GM18858 (cell line): ENCODE results near the gene ACAD10.
"Not testable (repeated sequence)": the region's sequence is repeated elsewhere in the genome, so short reads cannot be mapped to it uniquely, and the experiment has no call there.

ENCODE experiments used
- ATAC-seq: cut with Tn5 transposase; IDR thresholded peaks from one replicate; pipeline ENCODE4 v1.9.1; 2021; ENCODE audit not compliant: unreplicated experiment

The ACAD10 gene

GRCh38 chr12:111748151-111748672 is 62.4 kb downstream of the ACAD10 start:
- no peak for ATAC-seq

GRCh38 chr12:111748867-111749266 is 63.0 kb downstream of the ACAD10 start:
- ATAC-seq, result no peak

DNA sequence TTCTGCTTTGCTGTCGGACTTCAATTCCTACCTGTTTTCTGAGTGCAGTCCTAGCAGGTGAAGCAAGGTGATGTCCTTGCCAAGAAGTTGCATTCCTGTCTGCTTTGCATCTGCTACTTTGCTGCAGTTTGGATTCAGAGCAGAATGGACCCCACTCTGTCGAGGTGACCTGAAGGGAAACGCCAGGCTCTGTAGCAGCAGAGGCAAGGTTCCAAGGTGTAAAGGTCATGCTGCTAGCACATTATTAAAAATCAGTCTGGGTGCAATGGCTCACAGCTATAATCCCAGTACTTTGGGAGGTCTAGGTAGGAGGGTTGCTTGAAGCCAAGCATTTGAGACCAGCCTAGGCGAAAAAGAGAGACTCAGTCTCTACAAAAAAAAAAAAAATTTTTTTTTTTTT is 63.5 kb downstream of the ACAD10 start:
- ATAC-seq, result no peak

DNA sequence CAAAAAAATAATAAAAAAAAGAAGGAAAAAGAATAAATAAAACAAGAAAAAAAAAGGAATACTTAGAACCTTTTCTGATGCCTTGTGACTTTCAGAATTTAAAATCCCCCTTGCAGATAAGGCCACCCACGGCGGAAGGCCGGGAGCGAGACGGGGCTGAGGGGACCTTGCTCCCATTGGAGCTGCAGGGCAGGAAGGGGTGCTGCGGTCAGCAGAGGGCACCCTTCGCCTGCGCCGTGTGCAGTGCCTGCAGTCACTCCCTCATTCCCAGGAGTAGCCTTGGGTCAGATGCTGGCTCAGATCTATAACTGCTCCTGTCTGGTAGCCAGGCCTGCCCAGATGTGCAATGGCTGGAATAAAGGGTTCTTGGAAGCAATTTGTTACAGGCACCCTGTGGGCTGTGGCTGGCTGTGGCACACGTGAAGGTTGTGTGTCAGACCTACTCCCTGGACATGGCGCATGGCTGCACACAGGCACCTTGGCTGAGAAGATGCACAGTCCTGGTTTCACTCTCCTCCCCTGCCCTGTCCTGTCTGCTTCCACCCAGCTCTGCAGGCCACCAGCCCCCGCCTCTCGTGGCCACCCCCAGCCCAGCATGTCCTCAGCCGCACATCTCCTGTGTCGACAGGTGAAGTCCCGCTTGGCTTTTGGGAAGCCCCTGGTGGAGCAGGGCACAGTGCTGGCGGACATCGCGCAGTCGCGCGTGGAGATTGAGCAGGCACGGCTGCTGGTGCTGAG is 67.5 kb downstream of the ACAD10 start:
- no peak for ATAC-seq

DNA sequence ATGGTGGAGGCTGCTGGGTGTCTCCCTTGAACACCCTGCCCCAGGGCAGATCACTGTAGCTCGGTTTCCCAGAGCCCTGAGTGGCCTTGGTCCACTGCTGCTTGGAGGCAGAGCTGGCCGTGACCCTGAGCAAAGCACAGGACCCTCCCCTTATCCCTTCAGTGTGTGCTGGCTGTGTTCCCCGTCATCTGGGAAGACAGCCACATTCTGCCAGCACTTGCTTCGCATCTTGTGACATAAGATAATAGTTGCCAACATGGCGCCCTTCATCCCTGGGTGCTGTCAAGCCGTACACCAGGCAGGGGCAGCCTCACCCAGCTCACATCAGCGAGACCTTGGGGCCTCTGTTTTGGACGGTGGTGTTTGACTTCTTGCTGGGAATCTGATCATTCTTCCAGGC is 68.8 kb downstream of the ACAD10 start:
- no peak for ATAC-seq

DNA sequence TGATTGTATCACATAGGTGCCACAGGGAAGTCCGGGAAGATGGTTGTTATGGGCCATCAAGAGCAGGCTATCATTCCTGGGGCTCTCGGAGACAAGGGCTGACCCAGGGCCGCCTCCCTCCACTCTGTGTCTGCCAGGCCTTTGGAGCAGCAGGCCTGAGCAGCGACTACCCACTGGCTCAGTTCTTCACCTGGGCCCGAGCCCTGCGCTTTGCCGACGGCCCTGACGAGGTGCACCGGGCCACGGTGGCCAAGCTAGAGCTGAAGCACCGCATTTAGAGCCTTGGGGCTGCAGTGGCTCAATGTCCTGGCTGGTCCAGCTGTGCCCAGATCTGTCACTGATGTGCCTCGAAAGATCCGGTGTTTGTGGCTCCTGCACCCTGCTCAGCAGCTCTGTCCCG is 70.3 kb downstream of the ACAD10 start:
- ATAC-seq, result no peak

DNA sequence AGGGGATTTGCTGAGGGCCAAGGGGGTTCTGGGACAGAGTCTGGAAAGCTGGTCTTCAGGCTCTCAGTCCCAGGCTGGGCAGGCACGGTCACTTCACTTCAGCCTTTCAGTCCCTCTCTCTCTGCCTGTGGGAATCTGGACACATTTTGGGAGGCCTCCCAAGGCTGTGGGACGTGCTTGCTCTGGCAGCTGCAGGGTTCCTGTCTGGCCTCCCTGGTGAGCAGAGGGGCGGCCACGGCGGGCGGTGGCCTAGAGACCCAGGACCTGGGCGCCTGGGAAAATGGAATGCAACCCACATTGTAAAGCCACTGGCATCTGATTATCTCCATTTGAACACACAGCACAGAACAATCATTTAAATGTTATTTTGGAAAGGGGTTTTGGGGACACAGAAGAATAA is 70.8 kb downstream of the ACAD10 start:
- no peak for ATAC-seq

DNA sequence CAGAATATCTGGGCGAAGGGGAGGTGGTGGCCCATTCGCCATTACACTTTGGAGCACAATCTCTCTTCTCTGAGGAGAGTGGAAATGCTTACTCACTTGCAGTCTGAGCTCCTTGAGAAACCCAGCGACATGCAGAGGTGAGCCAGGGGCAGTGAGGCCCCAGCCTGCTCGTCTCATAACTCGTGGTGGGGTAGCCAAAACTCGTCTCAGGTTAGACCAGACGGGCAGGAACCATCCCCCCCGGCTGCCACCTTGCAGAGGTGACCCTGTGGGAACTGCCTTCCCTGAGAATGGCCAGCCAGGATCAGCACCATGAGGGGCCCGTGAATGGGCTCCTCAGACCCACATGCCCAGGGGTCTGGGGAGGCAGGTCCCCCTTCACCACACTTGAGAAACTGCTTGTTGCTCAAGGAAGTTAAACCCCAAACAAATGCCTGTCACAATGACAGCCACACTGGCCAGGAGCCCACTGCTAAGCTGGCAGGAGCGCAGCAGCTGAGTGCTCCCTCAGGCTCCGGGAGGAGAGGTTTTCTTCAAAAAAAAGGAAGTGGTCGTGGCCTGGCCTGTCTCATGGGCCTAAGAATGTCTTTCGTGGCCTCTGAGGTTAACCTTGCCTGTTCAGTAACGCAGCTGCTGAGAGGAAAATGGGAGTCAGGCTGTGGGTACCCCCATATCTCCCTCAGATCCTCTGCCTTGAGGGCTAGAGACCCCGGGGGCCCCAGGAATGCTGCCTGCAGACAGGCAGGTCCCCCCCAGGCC is 71.7 kb downstream of the ACAD10 start:
- ATAC-seq, result no peak

- no peak for ATAC-seq
These were observed 72.3 kb downstream of the ACAD10 start for GRCh38 chr12:111758120-111758561.

- ATAC-seq, result no peak
These were observed 73.4 kb downstream of the ACAD10 start for GRCh38 chr12:111759271-111759670.

DNA sequence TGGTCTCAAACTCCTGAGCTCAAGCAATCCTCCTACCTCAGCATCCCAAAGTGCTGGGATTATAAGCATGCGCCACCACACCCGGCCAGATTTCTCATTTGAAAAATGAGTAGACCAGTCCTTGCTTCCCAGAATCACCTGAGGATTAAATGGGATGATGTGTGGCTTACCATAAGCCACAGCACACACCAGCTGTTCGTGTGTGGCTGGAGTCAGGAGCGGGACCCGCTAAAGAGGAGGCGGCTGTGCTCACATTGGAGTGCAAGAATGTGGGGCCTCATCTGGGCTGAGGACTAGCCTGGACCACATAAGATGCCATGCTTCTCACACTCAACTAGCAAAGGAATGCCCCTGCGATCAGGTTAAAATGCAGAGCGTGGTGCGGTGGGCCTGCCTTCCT is 74.1 kb downstream of the ACAD10 start:
- no peak for ATAC-seq

- no peak for ATAC-seq
These were observed 75.2 kb downstream of the ACAD10 start for GRCh38 chr12:111761099-111761498.

- peak; percentile 37 for ATAC-seq
These were observed 75.9 kb downstream of the ACAD10 start for GRCh38 chr12:111761706-111762105.

GRCh38 chr12:111763552-111763951 is 77.7 kb downstream of the ACAD10 start:
- not testable (repeated sequence) for ATAC-seq

- ATAC-seq, result no peak
These were observed 78.4 kb downstream of the ACAD10 start for GRCh38 chr12:111764120-111764821.

DNA sequence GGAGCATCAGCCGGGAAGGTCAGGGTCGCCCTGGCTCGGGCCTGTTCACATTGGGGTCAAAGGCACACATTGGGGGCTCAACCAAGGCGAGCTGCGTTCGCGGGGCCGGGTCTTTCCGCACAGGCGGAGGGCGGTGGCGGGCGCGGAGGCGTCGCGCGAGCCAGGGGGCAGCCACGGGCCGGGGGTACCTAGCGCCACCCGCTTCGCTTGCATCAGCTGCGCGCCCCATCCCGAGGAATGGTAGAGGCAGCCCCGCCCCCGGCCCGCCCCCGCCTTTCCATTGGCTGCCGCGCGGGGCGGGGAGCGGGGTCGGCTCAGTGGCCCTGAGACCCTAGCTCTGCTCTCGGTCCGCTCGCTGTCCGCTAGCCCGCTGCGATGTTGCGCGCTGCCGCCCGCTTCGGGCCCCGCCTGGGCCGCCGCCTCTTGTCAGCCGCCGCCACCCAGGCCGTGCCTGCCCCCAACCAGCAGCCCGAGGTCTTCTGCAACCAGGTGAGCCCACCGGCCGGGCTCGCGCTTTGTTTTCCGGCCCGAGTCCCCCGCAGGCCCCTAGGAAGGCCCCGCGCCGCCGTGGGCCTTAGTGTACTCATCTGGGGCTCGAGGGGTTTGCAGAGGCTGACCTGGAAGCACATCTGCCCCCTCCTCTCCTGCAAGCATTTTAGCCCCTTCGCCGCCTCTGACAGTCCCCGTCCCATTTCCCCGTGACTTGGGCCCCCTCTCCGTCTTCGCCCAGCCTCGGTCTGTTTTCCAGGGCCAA is 80.9 kb downstream of the ACAD10 start, which contains the start of gene ALDH2:
Gene ALDH2, plus strand, starts transcription at position 326 of the 754 bp plus-strand sequence. Its CDS starts 50 bp downstream, at position 376.
- no peak for ATAC-seq

- no peak for ATAC-seq
These were observed 81.7 kb downstream of the ACAD10 start for GRCh38 chr12:111767362-111768158.

GRCh38 chr12:111768159-111768895 is 82.5 kb downstream of the ACAD10 start:
- ATAC-seq, result no peak

DNA sequence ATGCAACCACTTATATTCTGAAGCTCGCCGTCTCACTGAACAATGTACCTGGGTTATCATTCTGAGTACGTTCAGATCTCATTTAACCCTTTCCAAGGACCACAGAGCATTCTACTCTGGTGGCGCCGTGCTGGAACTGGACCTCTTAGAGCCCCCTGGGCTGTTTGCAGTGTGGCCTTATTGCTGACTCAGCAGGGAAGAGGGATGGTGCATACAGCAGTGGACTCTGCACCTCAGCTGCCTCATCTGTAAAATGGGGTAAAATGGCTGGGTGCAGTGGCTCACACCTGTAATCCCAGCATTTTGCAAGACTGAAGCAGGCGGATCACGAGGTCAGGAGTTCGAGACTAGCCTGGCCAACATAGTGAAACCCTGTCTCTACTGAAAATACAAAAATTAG is 83.7 kb downstream of the ACAD10 start:
- no peak for ATAC-seq
